ENCODE data around the gene OR13J1.
"Not testable (repeated sequence)": the region's sequence is repeated elsewhere in the genome, so short reads cannot be mapped to it uniquely, and the experiment has no call there.

OR13J1 gene, protein sequence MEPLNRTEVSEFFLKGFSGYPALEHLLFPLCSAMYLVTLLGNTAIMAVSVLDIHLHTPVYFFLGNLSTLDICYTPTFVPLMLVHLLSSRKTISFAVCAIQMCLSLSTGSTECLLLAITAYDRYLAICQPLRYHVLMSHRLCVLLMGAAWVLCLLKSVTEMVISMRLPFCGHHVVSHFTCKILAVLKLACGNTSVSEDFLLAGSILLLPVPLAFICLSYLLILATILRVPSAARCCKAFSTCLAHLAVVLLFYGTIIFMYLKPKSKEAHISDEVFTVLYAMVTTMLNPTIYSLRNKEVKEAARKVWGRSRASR

DNA sequence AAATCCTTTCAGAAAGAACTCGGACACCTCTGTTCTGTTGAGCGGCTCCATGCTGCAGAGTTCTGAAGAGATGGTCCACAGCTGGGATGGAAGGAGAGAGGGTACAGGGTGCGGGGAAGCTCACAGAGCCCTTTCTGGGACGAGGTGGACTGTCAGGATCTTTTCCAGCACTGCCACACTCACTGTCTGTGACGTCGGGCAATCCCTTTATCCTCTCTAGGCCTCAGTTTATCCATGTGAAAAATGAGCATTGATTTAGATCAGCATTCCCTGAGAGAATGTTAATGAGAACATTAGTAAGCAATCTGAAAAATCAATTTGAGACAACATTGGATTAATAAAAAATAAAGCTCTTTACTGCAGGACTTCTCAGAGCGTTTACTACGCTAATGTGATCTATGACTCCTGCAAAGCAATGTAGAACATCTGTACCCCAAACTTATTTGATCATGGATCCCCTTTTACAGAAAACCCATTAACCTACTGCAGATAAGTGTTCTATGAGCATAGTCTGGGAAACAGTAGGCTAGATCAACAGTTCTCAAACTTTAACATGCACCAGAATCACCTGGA, at the start of gene OR13J1:
Gene OR13J1, minus strand, starts transcription at position 51 of the 573 bp plus-strand sequence. Its CDS starts 0 bp downstream, at position 51.
- no peak for DNase-seq

DNA sequence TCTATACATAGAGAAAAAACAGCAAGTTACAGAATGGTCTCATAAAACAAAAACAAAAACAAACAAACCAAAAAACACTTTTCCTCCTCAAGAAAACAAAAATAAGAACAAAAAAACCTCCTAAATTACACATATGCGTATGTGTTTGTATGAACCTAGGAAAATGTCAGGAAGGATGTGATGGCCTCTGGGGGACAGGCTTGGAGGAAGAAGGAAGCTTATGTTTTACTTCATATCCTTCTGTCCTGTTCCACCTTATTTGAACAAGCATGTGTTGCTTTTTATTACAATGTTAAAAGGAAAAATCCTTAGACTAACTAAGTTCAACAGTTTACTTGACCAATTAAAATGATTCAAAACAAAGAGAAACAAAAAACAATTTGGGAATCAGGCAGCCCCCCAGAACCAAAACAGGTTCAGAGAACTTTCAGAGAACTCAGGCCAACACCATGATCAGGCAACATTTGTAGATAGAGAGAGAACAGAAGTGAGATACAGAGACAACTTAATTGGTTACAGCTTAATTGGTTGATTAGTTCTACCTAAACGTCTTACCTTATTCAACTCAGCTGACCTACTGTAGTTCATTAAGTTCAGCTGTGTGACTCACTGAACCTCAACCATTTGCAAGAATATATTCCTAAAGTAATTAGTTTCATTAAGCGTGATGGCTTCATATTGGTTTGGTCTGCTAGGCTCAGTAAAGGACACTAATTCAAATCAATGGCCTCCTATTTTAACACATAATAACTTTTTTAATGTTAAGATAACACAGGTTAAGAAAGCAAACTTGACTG, 49.2 kb upstream of the OR13J1 start:
- no peak for DNase-seq

DNA sequence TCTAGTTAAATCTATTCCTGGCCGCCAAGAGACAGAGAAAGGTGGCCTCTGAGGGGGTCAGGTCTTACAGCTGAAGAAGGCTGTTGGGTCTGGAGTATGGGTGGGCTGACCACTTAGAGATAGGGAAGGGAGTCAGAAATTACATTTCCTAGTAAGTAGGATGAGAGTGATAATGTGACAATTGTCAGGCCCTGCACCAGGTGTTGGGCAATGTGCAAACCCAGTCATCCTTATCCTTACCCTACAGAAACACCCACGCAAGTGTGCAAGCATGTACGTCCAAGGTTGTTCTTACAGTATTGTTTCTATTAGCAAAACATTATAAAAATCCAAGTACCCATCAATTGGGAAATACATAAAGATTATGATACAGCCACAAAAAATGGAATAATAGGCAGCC, 48.6 kb upstream of the OR13J1 start:
- DNase-seq: no peak

DNA sequence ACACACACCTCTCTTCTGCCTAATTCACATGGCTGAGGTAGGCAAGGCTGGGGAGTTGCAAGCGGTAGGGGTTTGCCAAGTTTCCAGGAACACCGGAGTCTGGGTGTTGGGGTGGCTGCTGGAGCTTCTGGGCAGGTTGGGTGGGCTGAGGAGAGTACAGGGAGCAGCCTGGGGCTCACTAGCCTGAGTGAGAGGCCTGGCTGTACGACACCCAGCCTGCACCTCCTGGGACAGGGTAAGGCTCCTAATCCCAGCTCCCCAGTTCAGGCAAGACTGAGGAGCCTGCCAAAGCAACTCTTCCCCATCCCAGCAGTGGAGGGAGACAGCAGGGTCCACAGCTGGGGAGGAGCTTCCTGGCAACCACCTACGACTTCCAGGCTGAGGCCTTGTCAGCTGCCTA, 47.1 kb upstream of the OR13J1 start:
- DNase-seq: no peak

DNA sequence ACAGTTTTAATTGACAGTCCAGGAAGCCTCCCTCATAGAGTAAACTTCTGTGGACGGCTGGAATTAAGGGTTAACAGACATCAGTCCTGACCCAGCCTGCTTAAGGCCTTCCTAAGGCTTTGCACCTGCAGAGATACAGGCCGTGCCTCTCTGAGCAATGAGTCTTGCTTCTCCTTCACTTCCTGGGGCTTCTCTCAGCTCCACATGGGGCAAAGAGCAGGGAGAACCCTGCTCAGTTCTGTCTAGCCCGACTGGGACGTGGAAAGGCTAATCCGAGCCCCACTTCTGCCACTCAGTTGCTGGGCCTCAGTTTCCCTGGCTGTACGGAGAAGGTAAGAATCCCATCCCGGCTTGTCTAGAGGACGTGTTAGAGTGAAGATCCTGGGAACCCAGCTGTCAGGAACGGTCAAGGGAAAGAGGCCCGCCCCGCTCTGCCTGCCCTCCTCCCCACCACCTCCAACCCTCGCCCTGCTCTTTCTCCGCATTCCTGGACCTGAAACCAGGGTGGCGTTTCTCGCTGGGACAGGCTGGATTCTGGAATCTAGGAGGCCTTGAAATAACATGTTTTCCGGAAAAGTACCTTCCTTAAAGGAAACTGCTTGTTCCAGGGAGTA, 45.6 kb upstream of the OR13J1 start:
- no peak for DNase-seq

DNA sequence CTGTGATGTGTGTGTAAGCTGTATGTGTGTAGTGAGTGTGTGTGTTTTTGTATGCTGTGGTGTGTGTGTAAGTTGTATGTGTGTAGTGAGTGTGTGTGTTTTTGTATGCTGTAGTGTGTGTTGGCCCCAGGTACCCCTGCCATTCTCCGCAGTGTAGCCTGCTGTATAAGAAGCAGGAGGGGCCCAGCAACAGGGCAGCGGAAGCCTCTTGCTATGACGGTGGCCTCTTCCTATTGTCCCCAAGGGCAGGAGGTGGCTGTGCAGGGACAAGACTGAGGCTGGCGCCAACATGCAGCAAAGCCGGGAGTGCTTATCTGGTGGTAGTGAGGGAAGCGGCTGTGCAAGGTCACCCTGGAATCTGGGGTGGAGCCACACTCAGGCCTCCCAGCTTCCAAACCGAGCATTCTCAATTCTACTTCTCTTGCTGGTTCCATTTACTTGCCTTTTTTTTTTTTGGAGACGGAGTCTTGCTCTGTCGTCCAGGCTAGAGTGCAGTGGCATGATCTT, 44.2 kb upstream of the OR13J1 start:
- DNase-seq: no peak

DNA sequence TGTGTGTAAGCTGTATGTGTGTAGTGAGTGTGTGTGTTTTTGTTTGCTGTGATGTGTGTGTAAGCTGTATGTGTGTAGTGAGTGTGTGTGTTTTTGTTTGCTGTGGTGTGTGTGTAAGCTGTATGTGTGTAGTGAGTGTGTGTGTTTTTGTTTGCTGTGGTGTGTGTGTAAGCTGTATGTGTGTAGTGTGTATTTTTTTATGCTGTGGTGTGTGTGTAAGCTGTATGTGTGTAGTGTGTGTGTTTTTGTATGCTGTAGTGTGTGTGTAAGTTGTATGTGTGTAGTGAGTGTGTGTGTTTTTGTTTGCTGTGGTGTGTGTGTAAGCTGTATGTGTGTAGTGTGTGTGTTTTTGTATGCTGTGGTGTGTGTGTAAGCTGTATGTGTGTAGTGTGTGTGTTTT, 43.2 kb upstream of the OR13J1 start:
- not testable (repeated sequence) for DNase-seq

DNA sequence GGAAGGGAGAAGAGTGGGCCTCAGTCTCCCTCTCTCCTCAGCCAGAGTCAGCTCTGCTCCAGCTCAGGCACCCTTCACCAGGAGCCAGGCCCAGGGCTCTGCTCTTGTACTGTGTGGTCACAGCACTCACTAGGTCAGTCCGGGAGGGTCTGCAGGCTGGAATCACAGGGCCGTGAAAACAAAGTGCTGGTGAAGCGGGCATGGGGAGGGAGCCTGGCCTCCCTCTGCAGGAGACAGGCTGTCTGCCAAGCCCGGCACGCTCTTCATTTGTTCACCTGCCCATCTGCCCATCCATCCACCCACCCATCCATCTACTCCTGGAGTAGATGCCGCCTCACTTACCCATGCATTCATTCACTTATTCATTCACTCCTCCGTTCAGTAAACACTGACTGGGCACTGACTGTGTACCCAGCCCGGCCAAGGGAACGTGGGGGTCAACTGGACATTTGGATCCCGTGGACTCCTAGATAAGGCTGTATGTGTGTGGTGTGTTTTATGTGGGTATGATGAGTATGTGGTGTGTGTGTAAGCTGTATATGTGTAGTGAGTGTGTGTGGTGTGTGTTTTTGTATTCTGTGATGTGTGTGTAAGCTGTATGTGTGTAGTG, 42.7 kb upstream of the OR13J1 start:
- DNase-seq: no peak

DNA sequence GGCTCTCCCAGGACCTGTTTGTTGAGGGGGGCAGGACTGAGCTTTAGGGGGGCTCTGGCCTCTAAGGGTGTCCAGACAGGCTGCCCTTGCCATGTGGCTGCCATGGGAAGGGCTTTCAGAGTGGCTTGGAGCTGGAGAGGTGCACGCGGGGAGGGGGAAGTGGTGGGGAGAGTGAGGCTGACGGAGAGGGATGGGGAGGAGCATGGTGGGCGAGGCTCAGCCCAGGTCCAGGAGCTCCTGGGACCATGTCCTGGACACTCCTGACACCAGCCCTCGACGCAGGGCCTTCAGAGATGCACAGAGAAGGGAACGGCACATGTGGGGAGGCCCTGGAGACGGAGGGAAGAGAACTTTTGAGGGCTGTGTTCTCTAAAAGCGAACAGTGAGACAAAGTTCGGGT, 41.5 kb upstream of the OR13J1 start:
- DNase-seq: no peak

DNA sequence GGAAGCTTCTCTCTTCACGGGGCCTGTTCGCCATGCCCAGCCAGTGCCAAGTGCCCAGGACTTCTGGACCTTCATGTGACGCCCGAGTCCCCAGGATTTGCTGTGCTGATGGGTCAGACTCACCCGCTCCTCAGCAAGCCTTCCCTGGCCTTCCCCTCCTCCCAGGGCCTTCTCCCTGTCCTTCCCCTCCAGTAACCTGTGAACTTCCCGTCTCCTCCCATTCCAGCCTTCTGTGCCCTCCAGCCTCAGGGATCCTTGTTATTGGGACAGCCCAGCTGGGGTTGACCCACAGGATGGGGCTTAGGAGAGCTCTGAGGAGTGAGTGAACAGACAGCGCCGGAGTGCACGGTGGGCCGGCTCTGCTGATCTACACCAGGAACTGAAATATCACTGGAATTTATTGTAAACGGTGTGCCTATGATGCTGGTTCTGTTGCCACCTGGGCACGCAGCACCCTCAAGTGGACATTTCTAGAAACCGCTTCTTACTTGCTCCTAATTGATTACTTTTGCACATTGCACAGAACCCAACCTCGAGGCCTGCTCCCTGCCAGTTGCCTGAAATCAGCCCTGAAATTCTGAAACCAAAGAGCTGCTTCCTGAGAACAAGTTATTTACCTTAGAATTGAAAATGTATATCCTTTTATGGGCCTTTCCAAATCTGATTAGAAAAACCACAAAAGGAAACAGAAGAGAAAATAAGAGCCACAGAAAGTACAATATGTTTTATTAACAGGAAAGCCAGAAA, 40.6 kb upstream of the OR13J1 start:
- peak; percentile 54 for DNase-seq

DNA sequence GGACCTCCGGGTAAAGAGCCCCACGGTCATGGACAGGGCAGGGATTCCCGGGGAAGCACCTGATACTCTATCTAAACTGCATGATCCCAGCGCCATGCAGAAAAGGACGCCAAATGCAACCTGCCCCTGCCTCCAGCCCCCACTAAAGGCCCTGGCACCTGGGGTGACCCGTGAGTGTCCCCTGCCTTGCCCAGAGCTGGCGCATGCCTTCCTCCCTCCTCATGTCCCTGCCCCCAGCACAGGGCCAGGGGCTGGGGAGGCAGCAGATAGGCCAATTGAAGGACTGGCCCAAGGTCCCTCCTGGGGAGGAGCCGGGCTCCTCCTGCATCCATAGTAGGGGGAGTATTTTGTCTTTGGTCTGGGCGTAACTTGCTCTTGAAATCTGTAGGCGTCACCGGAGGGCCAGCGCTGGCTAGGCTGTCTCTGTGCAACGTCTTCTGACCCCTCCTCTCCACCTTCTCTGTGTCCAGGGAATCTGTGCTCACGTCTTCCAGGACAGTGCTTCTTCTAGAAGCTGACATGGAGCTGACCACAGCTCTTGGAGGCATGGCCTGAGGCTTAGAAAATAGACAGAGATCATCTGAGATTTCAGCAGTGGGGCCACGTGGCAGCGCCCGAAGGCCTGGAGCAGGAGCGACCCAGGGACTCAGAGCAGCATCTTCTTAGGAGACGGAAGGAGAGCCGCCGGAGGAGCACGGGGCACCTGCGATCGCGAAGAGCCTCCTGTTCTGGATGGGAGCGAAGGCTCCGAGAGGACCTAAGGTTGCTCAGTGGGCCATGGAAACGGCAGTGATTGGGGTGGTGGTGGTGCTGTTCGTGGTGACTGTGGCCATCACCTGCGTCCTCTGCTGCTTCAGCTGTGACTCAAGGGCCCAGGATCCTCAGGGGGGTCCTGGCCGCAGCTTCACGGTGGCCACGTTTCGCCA, 39.7 kb upstream of the OR13J1 start:
- no peak for DNase-seq

DNA sequence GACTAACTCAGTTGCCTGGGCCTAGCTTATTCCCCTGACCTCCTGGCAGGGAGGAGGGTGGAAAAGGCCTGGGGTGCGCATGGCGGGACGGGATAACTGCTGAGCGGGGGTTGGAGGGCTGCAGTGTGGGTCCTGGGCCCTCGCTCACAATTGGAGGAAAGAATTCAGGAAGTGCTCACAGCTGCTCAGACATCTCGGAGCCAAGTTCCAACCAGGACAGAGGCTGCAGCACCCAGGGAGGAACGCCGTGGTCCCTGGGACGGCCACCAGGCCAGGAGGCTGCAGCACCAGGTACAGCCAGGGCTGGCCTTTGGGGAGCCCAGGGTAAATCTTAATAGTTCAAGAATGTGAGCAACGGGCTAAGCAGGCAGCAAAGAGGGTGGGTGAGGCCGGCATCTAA, 39.1 kb upstream of the OR13J1 start, which contains the start of gene SPAAR:
Gene SPAAR, plus strand, starts transcription at position 217 of the 400 bp plus-strand sequence. CDS start 974 bp downstream, outside the sequence.
- DNase-seq: no peak

DNA sequence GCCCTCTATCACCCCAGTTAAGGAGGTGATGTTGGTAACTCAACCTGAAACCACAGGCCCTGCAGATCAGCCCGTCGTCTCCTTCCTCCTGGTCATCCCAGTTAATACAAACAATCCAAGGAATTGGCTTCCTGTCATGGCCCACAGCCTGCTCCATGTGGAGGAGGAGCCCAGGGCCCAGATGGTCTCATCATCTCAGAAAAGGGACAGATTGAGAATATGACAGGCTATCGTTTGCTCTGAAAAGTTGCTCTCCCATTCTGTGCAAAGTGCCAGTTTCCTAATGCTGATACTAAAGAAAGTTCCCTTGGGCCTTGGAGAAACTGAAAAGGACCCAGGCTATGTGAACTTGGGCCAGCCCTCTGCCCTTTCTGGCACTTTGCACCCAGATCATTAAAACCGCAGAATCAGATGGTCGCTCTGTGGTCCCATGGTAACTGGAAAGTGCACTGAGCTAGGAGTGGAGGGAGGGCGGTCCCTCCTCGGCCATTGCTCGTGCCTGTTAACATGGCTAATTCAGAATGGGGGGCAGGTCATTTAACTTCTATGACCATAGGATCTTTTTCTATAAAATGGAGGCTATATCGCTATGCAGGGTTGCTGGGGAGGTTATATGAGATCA, 38.4 kb upstream of the OR13J1 start:
- DNase-seq: no peak

DNA sequence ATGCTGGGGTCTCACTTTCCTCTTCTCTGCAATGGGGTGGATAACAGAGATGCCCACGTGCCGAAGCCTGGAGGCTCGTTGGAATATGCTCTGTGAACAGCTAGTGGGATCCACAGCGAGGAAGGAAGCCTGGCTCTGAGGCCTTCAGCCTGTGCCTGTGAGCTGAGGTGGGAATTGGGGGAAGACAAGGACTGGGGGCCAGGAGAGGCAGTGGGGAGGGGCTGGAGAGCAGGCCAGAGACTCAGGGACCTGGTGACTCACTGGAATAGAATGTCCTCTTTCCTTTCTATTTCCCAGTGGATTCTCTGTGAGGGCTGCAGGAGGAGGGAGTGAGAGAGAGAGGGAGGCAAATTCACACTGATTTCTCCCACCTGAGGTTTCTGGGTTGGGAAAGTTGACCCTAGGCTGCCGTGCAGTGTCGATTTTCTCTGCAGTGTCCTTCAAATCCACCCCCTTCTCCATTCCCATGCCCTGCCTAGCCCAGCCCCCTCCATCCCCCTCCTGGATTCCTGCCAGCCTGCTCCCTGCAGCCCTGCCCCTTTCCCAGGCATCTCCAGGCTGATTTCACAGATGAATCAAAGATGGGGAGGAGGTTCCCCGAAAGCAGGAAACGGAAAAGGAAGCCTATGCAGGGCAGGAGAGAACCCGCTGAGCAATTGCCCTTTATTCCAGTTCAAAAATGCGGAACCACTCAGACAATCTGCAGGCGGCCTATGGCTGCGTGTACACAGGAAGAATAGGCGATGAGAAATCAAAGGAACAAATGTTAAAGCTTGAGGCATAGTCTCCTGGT, 37.7 kb upstream of the OR13J1 start:
- no peak for DNase-seq

DNA sequence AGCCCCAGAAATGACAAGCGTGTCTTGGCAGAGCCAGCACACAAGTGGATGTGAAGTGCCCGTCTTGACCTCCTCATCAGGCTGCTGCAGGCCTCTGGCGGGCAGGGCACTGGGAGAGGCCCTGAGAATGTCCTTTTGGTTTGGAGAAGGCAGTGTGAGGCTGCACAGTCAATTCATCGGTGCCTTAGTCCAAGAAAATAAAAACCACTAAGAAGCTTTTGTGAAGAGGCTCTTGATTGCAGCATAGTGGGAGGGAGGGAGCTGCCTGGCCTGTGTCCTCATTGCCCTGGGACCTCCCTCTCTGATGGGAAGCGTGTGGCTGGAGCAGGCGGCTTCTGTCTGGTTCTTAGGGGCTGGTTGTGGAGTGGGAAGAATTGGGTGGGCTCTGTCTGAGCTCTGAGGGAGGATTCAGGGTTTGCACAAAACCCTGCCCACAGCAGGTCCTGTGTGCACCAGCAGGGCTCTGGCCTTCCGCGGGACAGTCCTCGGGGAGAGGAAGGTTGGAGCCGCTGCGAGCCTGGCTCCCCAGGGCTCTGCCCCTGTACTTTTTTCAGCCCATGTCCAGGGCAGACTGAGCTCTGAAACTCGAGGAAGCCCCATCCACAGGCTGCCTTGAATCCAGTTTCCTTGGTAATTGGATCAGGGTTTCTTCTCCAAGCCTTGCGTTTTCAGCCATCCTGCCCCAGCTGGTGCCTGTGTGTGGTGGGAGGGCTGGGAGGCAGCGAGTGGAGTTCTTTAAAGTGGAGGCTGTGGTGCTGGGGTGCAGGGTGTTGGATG, 36.9 kb upstream of the OR13J1 start:
- DNase-seq: no peak

DNA sequence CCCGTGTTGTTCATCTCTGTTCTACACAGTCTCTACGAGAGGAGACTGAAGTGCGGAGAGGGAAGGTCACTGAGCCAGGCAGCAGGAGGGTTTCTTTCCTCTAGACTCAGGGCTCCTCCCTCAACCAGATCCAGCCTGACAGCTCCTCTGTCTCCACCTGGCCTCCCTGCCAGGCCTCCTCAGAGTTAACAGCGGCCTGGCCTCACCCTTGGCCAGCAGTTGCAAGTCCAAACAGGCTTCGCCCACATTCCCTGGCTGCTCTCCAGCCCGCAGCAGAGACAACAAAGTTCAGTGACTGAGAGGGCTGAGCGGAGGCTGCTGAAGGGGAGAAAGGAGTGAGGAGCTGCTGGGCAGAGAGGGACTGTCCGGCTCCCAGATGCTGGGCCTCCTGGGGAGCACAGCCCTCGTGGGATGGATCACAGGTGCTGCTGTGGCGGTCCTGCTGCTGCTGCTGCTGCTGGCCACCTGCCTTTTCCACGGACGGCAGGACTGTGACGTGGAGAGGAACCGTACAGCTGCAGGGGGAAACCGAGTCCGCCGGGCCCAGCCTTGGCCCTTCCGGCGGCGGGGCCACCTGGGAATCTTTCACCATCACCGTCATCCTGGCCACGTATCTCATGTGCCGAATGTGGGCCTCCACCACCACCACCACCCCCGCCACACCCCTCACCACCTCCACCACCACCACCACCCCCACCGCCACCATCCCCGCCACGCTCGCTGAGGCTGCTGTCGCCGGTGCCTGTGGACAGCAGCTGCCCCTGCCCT, 35.9 kb upstream of the OR13J1 start, which contains the start of gene HRCT1:
Gene HRCT1, plus strand, starts transcription at position 291 of the 768 bp plus-strand sequence. Its CDS starts 86 bp downstream, at position 377.
- no peak for DNase-seq

DNA sequence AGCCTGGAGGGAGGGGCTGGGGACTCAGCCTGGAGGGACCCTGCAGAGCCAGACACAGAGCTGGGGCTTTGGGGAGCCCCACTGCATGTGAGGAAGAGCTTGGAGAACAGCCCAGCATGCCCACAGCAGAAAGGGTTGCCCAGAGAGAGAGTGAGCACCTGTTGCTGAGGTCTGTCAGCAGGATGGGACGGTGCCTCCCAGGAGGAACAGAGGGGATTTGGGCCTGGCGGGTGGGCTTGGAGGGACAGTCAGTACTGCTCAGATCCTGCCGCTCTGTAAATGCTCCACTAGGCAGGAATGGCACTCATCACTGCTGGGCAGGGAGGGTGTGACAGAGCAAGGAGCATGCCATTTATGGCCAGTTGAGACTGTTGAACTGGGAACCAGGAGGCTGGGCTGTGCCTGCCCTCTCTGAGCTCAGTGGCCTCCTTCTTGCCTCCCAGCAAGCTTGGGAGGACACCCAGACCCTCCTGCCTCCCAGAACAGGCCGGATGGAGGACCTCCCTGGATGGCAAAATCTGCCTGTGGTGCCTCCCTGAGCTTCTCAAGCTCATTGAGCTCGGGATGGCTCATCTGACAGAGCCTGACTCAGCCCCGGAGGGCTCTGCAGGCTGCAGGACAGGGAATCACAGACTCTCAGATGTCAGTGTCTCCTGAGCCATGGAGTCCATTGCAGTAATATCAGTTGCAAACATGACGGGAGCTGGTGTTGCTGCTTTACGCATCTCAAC, 35.0 kb upstream of the OR13J1 start:
- no peak for DNase-seq

All from stimulated activated CD4-positive, alpha-beta T cell treated with anti-CD3 and anti-CD28 coated beads, Interleukin-1b, Interleukin-23, amount 100 ng/mL, for 48 hours (primary cell).